Activated B cell treated with CpG ODN at 0.5 μM for 24 hours (primary cell): ENCODE measurements around the gene ZNF266. TPM values are rescaled to one million over a fixed set of nuclear protein-coding genes. Genes with fewer than 3 reads are reported as not detected.

Experiments
- ATAC-seq: fragments of 200-7000 bp; cut with Tn5 transposase; one replicate; pipeline ENCODE4 v1.10.0; 2021; ENCODE audit warnings: low read depth, mild to moderate bottlenecking, moderate library complexity
- CTCF ChIA-PET: fragments of 350-600 bp; sonication (Branson Sonifier 250); formaldehyde crosslinking; loops from one replicate; lab custom pipeline; 2021; ENCODE audit warnings: antibody characterized with exemption; lab: Charles Lee
- POLR2A ChIA-PET: fragments of 350-600 bp; sonication (Branson Sonifier 250); formaldehyde crosslinking; loops from one replicate; lab custom pipeline; 2021; ENCODE audit warnings: antibody characterized with exemption; lab: Charles Lee
- DNase-seq: peaks from one replicate; pipeline ENCODE4 v3.0.0; 2022
- H3K27ac Mint-ChIP-seq: one replicate; pipeline ENCODE4 v1.8.0; 2020; ENCODE audit warnings: mixed read lengths
- H3K27me3 Mint-ChIP-seq: one replicate; pipeline ENCODE4 v1.8.0; 2021; ENCODE audit warnings: mixed read lengths
- H3K36me3 Mint-ChIP-seq: one replicate; pipeline ENCODE4 v1.8.0; 2021; ENCODE audit warnings: low read depth, mixed read lengths
- H3K4me1 Mint-ChIP-seq: one replicate; pipeline ENCODE4 v1.8.0; 2021; ENCODE audit warnings: mixed read lengths
- H3K4me3 Mint-ChIP-seq: one replicate; pipeline ENCODE4 v1.8.0; 2020; ENCODE audit warnings: mild to moderate bottlenecking, mixed read lengths
- H3K9me3 Mint-ChIP-seq: one replicate; pipeline ENCODE4 v1.8.0; 2020; ENCODE audit warnings: mixed read lengths
- CTCF ChIP-seq: fragments of 200-600 bp; IDR thresholded peaks from one replicate; pipeline ENCODE4 v1.8.0; 2022; ENCODE audit warnings: antibody characterized with exemption, mild to moderate bottlenecking
- intact Hi-C: fragments of 100-400 bp; cut with micrococcal nuclease; formaldehyde crosslinking; loops from one replicate; pipeline ENCODE4 v1.15.1; 2024
- total RNA-seq: library from RNA; stranded (reverse); gene quantifications from 2 replicates; pipeline ENCODE4 v1.2.3, GENCODE V29; 2022

The ZNF266 gene
- 43.7 and 50.3 TPM in 2 replicates for total RNA-seq

GRCh38 chr19:9435279-9436268 is at the start of gene ZNF266:
Gene ZNF266 (minus strand): TSS chr19:9435573. CDS start chr19:9420089, 15,484 bp downstream.
- H3K27me3 Mint-ChIP-seq: no peaks in the 10 kb centered on the region
- intact Hi-C loops: loop anchor here (1.0 to 5.0 kb wide), 9 partner anchors 102 to 603 kb away; partner anchors contain the start of genes MBD3L1, PIN1, ZNF121 and ZNF317
- peaks cover 40% of the 10 kb centered on the region for H3K36me3 Mint-ChIP-seq
- peak within 1 kb of the TSS; percentile 97 for H3K27ac Mint-ChIP-seq
- peaks cover 3% of the 10 kb centered on the region for H3K9me3 Mint-ChIP-seq
- ATAC-seq: peak; percentile 92
- TF ChIP-seq CTCF: peak; percentile 28
- H3K4me3 Mint-ChIP-seq: peak within 1 kb of the TSS; percentile 92
- ChIA-PET CTCF (interaction anchor here (1.6 kb wide), 1 partner anchor 228 kb away, joined by 3 read pairs; no protein-coding TSS in a partner anchor), POLR2A (interaction anchor here (0.6 to 1.6 kb wide), 9 partner anchors 12 to 383 kb away, joined by 3 to 15 read pairs (median 5); partner anchors contain the start of genes FBXL12, ZNF559, ZNF699 and ZNF846)
- peaks cover 38% of the 10 kb centered on the region for H3K4me1 Mint-ChIP-seq
- DNase-seq: peak; percentile 84

GRCh38 chr19:9485140-9485539 is 49.8 kb upstream of the ZNF266 start:
- TF ChIP-seq CTCF: no peak
- H3K27me3 Mint-ChIP-seq: no peaks in the 10 kb centered on the region
- no peak overlapping the region for H3K4me3 Mint-ChIP-seq
- ATAC-seq (no peak), DNase-seq (no peak)
- no peak overlapping the region for H3K27ac Mint-ChIP-seq
- no peaks in the 10 kb centered on the region for H3K4me1 Mint-ChIP-seq
- POLR2A ChIA-PET: interaction anchor here (0.6 kb wide), 1 partner anchor 656 kb away, joined by 4 read pairs; no protein-coding TSS in a partner anchor
- H3K36me3 Mint-ChIP-seq: peaks cover 6% of the 10 kb centered on the region
- H3K9me3 Mint-ChIP-seq: peaks cover 24% of the 10 kb centered on the region
- intact Hi-C loops: no loop called here
- CTCF ChIA-PET: no interaction called here

GRCh38 chr19:9474975-9475374 is 39.6 kb upstream of the ZNF266 start:
- ATAC-seq (no peak), DNase-seq (no peak)
- H3K4me1 Mint-ChIP-seq: no peaks in the 10 kb centered on the region
- peaks cover 3% of the 10 kb centered on the region for H3K36me3 Mint-ChIP-seq
- peaks cover 29% of the 10 kb centered on the region for H3K9me3 Mint-ChIP-seq
- TF ChIP-seq CTCF: no peak
- H3K27ac Mint-ChIP-seq: no peak overlapping the region
- POLR2A ChIA-PET: interaction anchor here (0.6 kb wide), 1 partner anchor 88 kb away, joined by 8 read pairs; no protein-coding TSS in a partner anchor
- peaks cover 3% of the 10 kb centered on the region for H3K27me3 Mint-ChIP-seq
- H3K4me3 Mint-ChIP-seq: no peak overlapping the region
- intact Hi-C loops: no loop called here
- CTCF ChIA-PET: no interaction called here

GRCh38 chr19:9467161-9467560 is 31.8 kb upstream of the ZNF266 start:
- peaks cover 2% of the 10 kb centered on the region for H3K36me3 Mint-ChIP-seq
- no peaks in the 10 kb centered on the region for H3K4me1 Mint-ChIP-seq
- peaks cover 39% of the 10 kb centered on the region for H3K9me3 Mint-ChIP-seq
- ChIA-PET CTCF (no interaction called here), POLR2A (no interaction called here)
- no peak overlapping the region for H3K27ac Mint-ChIP-seq
- ATAC-seq (no peak), DNase-seq (no peak)
- intact Hi-C loops: no loop called here
- TF ChIP-seq CTCF: no peak
- peaks cover 3% of the 10 kb centered on the region for H3K27me3 Mint-ChIP-seq
- no peak overlapping the region for H3K4me3 Mint-ChIP-seq

GRCh38 chr19:9461938-9462337 is 26.6 kb upstream of the ZNF266 start:
- Mint-ChIP-seq H3K27ac (no peak overlapping the region), H3K4me1 (no peaks in the 10 kb centered on the region), H3K36me3 (peaks cover 8% of the 10 kb centered on the region), H3K27me3 (no peaks in the 10 kb centered on the region), H3K9me3 (peaks cover 45% of the 10 kb centered on the region), H3K4me3 (no peak overlapping the region)
- ATAC-seq: no peak
- no peak for DNase-seq
- POLR2A ChIA-PET: no interaction called here
- no peak for TF ChIP-seq CTCF
- intact Hi-C loops: no loop called here
- CTCF ChIA-PET: no interaction called here
